Breast epithelium (tissue), 4 donors: ENCODE results near the gene ADARB2. TPM values are rescaled to one million over a fixed set of nuclear protein-coding genes. Genes with fewer than 3 reads are reported as not detected.

Source experiments
- DNase-seq, 2 donors: peaks; one replicate each; pipeline ENCODE4 v3.0.0-alpha.2; 2019; ENCODE audit warnings: low spot score in 2 of 2
- H3K27ac ChIP-seq, 2 donors: fragments of 200-600 bp; sonication (generic) in 1 of 2; one replicate each; pipeline ENCODE4 v1.5.1; 2016 to 2019; ENCODE audit warnings: mild to moderate bottlenecking in 1 of 2
- H3K27me3 ChIP-seq, 2 donors: fragments of 200-600 bp; sonication (generic) in 1 of 2; one replicate each; pipeline versions ENCODE4 v1.5.1 to v1.6.0; 2017 to 2019; ENCODE audit warnings: control low read depth in 1 of 2, mild to moderate bottlenecking in 1 of 2
- H3K36me3 ChIP-seq: fragments of 200-600 bp; one replicate; pipeline ENCODE4 v1.5.1; 2019
- H3K4me1 ChIP-seq, 2 donors: fragments of 200-600 bp; sonication (generic); one replicate each; pipeline ENCODE4 v1.5.1; 2016 to 2019; ENCODE audit warnings: control low read depth in 1 of 2
- H3K4me3 ChIP-seq, 3 donors: fragments of 200-600 bp; sonication (generic); 1 replicate in 2 of 3; 2 replicates in 1 of 3; pipeline ENCODE4 v1.5.1; 2016 to 2019; ENCODE audit warnings: mild to moderate bottlenecking in 3 of 3, moderate library complexity in 2 of 3
- H3K9me3 ChIP-seq, 2 donors: fragments of 200-600 bp; sonication (generic) in 1 of 2; one replicate each; pipeline ENCODE4 v1.5.1; 2016 to 2019; ENCODE audit warnings: control low read depth in 1 of 2
- POLR2A ChIP-seq: fragments of 450-650 bp; IDR thresholded peaks from one replicate; pipeline ENCODE4 v1.6.1; 2016; ENCODE audit warnings: antibody characterized with exemption, mild to moderate bottlenecking, moderate library complexity
- POLR2AphosphoS5 ChIP-seq, 3 donors: sonication (generic); formaldehyde crosslinking; IDR thresholded peaks; one replicate each; pipeline ENCODE4 v1.6.1; 2017; ENCODE audit warnings: antibody characterized with exemption in 3 of 3
- intact Hi-C: fragments of 100-400 bp; cut with DNase I; formaldehyde crosslinking; loops from one replicate; pipeline ENCODE4 v1.15.1; 2023; ENCODE audit warnings: low total_unique reads
- total RNA-seq, 3 donors: library from RNA; depleted of rRNA; stranded (reverse); fragments of >200 nt; gene quantifications; one replicate each; pipeline ENCODE4 v1.1.0, GENCODE V29; 2016
- TF ChIP-seq, protein P1 (sequence below), 3 donors: fragments of 450-650 bp; IDR thresholded peaks; one replicate each; pipeline ENCODE4 v1.5.1; 2016 to 2017; ENCODE audit warnings: antibody characterized with exemption in 3 of 3, mild to moderate bottlenecking in 3 of 3, moderate library complexity in 3 of 3

The ADARB2 gene
- total RNA-seq, 3 donors from 2014 or later: 0.32 to 3.9 (median 2.0) TPM

DNA sequence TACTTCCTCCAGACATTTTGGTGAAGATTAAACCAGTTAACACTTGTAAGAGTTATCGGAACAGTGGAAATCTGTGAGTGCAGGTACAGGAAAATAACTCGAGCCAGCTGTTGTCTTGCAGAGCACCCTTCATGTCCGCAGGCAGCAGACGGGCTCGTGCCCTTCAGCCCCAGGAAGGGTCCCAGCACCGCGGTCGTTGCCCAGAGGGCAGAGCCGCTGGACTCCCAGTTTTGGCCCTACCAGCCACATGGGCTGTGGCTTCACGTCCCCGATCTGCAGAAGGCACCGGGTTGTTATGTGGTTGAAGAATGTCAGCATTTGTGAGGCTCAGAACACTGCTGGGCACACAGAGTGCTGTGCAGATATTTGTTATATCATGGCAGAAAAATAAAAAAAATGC is 7.2 kb upstream of the ADARB2 start:
- Histone ChIP-seq H3K36me3 (no peaks in the 10 kb centered on the region), H3K9me3 (peaks cover 0 to 15% of the 10 kb centered on the region in 2 donors), H3K4me1 (no peaks in the 10 kb centered on the region), H3K27ac (no peak overlapping the region), H3K27me3 (peaks cover 0 to 47% of the 10 kb centered on the region in 2 donors), H3K4me3 (no peak overlapping the region)
- intact Hi-C loops: no loop called here
- TF ChIP-seq POLR2A (no peak), POLR2AphosphoS5 (IDR thresholded peaks at IDR 0.05) (no peak)
- TF ChIP-seq, protein P1, sequence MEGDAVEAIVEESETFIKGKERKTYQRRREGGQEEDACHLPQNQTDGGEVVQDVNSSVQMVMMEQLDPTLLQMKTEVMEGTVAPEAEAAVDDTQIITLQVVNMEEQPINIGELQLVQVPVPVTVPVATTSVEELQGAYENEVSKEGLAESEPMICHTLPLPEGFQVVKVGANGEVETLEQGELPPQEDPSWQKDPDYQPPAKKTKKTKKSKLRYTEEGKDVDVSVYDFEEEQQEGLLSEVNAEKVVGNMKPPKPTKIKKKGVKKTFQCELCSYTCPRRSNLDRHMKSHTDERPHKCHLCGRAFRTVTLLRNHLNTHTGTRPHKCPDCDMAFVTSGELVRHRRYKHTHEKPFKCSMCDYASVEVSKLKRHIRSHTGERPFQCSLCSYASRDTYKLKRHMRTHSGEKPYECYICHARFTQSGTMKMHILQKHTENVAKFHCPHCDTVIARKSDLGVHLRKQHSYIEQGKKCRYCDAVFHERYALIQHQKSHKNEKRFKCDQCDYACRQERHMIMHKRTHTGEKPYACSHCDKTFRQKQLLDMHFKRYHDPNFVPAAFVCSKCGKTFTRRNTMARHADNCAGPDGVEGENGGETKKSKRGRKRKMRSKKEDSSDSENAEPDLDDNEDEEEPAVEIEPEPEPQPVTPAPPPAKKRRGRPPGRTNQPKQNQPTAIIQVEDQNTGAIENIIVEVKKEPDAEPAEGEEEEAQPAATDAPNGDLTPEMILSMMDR (IDR thresholded peaks at IDR 0.05): no peak
- no peak for DNase-seq

DNA sequence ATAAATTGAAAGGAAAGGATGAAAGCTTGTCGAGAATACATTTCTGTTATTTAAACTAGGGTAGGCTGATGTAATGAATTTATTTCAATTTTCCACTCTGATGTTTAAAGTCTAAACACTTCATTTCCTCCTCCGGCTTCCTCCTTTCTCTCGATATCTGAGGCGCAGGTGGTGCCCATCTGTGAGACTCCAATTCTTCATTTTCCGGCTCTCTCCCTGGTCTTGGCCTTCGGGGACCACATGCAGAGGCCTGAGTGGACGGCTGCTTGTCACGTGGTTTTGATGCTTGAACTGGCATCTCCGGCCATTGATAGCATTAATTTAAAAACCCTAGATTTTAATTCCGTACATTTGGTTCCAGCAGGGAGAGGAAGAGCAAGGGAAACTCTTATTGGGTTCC is 5.8 kb upstream of the ADARB2 start:
- H3K27ac ChIP-seq: no peak overlapping the region
- no peak for DNase-seq
- no peaks in the 10 kb centered on the region for H3K4me1 ChIP-seq
- TF ChIP-seq POLR2AphosphoS5 (IDR thresholded peaks at IDR 0.05) (no peak), POLR2A (no peak)
- TF ChIP-seq, protein P1 (IDR thresholded peaks at IDR 0.05): no peak
- no peak overlapping the region for H3K4me3 ChIP-seq
- H3K27me3 ChIP-seq: peaks cover 0 to 60% of the 10 kb centered on the region in 2 donors
- intact Hi-C loops: no loop called here
- peaks cover 0 to 2% of the 10 kb centered on the region in 2 donors for H3K9me3 ChIP-seq
- H3K36me3 ChIP-seq: no peaks in the 10 kb centered on the region

DNA sequence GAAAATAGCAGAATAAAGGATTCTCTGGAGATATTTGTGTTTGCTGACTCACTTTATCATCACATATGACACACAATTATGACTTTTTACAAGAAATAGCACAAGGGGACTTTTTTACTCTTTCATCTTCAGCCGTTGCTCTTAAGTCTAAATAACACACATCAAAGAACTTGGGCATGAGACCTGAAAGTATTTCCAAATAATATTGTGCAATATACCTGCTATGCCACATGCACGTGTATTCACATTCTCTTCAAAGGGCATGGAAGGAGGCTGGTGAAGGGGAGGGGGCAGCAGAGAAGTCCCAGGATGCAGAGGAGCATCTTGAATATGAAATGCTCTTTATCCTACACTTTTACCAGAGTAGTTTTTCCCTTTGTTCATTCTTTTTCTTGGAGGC is 4.1 kb upstream of the ADARB2 start:
- intact Hi-C loops: no loop called here
- Histone ChIP-seq H3K9me3 (no peaks in the 10 kb centered on the region), H3K4me3 (no peak overlapping the region), H3K27me3 (peaks cover 0 to 77% of the 10 kb centered on the region in 2 donors), H3K36me3 (no peaks in the 10 kb centered on the region), H3K27ac (no peak overlapping the region), H3K4me1 (peaks cover 0 to 5% of the 10 kb centered on the region in 2 donors)
- DNase-seq: no peak
- no peak for TF ChIP-seq POLR2AphosphoS5 (IDR thresholded peaks at IDR 0.05)
- TF ChIP-seq POLR2A: no peak
- TF ChIP-seq, protein P1 (IDR thresholded peaks at IDR 0.05): no peak

DNA sequence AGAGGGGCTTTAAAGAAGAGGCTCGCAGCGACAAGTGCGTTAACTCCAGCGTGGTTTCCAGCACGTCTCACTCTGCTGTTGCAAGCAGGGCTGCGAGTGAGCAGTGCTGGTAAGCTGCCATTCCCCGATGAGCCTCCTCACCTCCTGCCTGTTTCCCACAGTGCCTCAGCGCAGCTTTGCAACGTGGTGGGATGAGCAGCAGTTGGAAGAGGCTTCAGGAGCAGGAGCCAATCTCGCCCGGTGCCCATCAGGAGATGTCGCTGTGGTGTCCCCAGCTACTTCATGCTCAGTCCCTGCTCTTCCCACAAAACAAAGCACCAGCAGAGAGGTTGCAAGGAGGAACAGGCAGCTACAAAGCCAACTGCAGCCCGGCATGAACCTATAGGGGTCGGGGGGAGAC is 2.4 kb upstream of the ADARB2 start:
- no peaks in the 10 kb centered on the region for H3K36me3 ChIP-seq
- no peaks in the 10 kb centered on the region for H3K9me3 ChIP-seq
- H3K4me3 ChIP-seq: no peak overlapping the region
- TF ChIP-seq, protein P1 (IDR thresholded peaks at IDR 0.05): no peak
- TF ChIP-seq POLR2AphosphoS5 (IDR thresholded peaks at IDR 0.05) (no peak), POLR2A (no peak)
- DNase-seq: no peak
- H3K27ac ChIP-seq: no peak overlapping the region
- intact Hi-C loops: no loop called here
- H3K27me3 ChIP-seq: peaks cover 0 to 81% of the 10 kb centered on the region in 2 donors
- peaks cover 0 to 5% of the 10 kb centered on the region in 2 donors for H3K4me1 ChIP-seq

DNA sequence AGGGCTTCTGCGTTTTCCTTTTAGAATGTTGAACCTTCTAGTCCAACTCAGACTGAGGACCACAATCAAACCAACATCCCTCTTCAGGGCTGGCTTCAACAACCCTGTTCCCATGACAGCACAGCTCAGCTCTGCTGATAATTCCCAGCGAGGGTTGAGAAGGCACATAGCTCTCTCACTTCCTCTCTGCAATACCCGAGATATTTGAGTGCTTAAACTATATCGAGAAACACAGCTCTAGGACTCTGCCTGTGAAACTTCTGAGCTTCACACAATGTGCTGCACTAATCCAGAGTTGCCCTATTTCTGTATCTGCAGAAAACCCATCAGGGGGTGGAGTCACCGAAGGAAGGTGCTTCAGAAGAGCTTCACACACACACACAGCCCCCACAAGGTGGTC is 1.6 kb upstream of the ADARB2 start:
- Histone ChIP-seq H3K36me3 (no peaks in the 10 kb centered on the region), H3K4me3 (no peak overlapping the region), H3K4me1 (peaks cover 0 to 5% of the 10 kb centered on the region in 2 donors), H3K27me3 (peaks cover 0 to 81% of the 10 kb centered on the region in 2 donors), H3K27ac (no peak overlapping the region), H3K9me3 (no peaks in the 10 kb centered on the region)
- no peak for DNase-seq
- intact Hi-C loops: no loop called here
- no peak for TF ChIP-seq POLR2A
- TF ChIP-seq, protein P1 (IDR thresholded peaks at IDR 0.05): no peak
- TF ChIP-seq POLR2AphosphoS5 (IDR thresholded peaks at IDR 0.05): no peak
